Vagina (tissue), 2 donors: ENCODE measurements around the gene CAMSAP1. TPM values are rescaled to one million over a fixed set of nuclear protein-coding genes. Genes with fewer than 3 reads are reported as not detected.

ENCODE experiments used
- DNase-seq, 2 donors: peaks; one replicate each; pipeline ENCODE4 v3.0.0-alpha.2; 2017; ENCODE audit errors: extremely low spot score in 2 of 2
- H3K27ac ChIP-seq: fragments of 200-600 bp; sonication (generic); one replicate; pipeline ENCODE4 v1.5.1; 2019
- H3K27me3 ChIP-seq: fragments of 200-600 bp; sonication (generic); one replicate; pipeline ENCODE4 v1.5.1; 2019
- H3K36me3 ChIP-seq, 2 donors: fragments of 200-600 bp; sonication (generic); one replicate each; pipeline ENCODE4 v1.5.1; 2017 to 2019
- H3K4me1 ChIP-seq: fragments of 200-600 bp; sonication (generic); one replicate; pipeline ENCODE4 v1.5.1; 2019
- H3K4me3 ChIP-seq, 2 donors: fragments of 200-600 bp; sonication (generic); 1 replicate in 1 of 2; 2 replicates in 1 of 2; pipeline ENCODE4 v1.5.1; 2016 to 2019
- H3K9me3 ChIP-seq: fragments of 200-600 bp; sonication (generic); one replicate; pipeline ENCODE4 v1.5.1; 2019
- CTCF ChIP-seq, 3 experiments: fragments of 450-650 bp in 2 of 3; fragments of 200-600 bp in 1 of 3; sonication (generic) in 1 of 3; IDR thresholded peaks; one replicate each; pipeline ENCODE4 v1.5.1; 2017 to 2019; ENCODE audit warnings: antibody characterized with exemption in 3 of 3, mild to moderate bottlenecking in 2 of 3, moderate library complexity in 2 of 3
- POLR2A ChIP-seq, 2 donors: fragments of 450-650 bp; IDR thresholded peaks; one replicate each; pipeline ENCODE4 v1.6.1; 2017; ENCODE audit warnings: antibody characterized with exemption in 2 of 2, mild to moderate bottlenecking in 2 of 2, moderate library complexity in 2 of 2
- POLR2AphosphoS5 ChIP-seq, 2 donors: sonication (generic); formaldehyde crosslinking; IDR thresholded peaks; one replicate each; pipeline ENCODE4 v1.9.0; 2017; ENCODE audit warnings: antibody characterized with exemption in 2 of 2, mild to moderate bottlenecking in 2 of 2, low read depth in 1 of 2; ENCODE audit not compliant: insufficient read depth in 1 of 2
- intact Hi-C: fragments of 100-400 bp; cut with DNase I; formaldehyde crosslinking; loops from one replicate; pipeline ENCODE4 v1.15.1; 2023
- total RNA-seq: library from RNA; depleted of rRNA; stranded (reverse); fragments of >200 nt; gene quantifications from one replicate; pipeline ENCODE4 v1.2.3, GENCODE V29; 2016

The CAMSAP1 gene
- total RNA-seq, 1 donor from 2014 or later: 20.9 TPM

DNA sequence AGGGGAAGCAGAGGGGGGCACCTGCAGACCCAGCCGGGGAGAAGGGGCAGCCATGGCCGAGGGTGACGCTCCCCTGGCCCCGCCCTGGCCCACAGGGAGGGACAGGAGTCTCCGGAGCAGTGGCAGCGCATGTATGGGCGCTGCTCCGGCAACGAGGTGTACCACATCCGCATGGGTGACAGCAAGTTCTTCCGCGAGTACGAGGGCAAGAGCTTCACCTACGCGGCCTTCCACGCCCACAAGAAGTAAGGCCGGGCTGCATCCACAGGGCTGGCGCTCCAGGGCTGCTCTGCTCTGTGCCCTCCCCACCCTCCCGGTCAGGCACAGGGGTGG, 137.2 kb downstream of the CAMSAP1 start:
- DNase-seq: no peak

DNA sequence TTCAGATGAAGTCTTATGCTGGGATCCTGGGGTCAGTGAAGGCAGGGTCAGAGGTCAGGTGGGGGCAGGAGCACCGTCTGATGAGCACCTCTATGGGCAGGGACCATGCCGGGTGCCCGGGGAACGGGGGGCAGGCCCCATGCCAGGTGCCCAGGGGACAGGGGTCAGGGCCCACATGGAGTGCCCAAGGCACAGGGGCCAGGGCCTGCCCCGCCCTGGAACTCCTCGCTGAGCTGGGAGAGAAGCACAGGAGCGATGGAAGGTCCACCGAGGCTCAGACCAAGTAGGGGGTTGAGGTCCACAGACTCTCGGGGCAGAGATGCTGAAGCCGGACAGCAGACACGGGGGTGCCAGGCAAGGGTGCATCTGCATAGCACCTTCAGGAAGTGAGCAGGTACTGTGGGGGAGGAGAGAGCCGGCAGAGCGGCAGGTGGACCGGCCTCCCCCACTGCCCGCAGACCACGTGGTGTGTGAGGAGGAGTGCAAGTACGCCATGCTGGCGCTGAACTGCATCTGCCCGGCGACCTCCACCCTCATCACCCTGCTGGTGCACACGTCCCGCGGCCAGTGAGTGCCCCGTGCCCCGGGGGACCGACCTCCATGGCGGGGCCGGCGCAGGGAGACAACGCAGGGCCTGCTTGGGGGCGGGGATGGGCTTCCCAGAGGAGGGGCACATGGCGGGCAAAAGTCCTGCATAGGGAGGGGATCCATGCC, 137.7 kb downstream of the CAMSAP1 start:
- H3K4me1 ChIP-seq: no peaks in the 10 kb centered on the region
- no peak for DNase-seq
- no peaks in the 10 kb centered on the region for H3K27me3 ChIP-seq
- no peak overlapping the region for H3K27ac ChIP-seq
- intact Hi-C loops: no loop called here
- no peak overlapping the region for H3K4me3 ChIP-seq
- H3K36me3 ChIP-seq: no peaks in the 10 kb centered on the region
- TF ChIP-seq CTCF (IDR thresholded peaks at IDR 0.05) (no peak), POLR2AphosphoS5 (IDR thresholded peaks at IDR 0.05; ENCODE audit: insufficient read depth in 1 of 2, low read depth in 1 of 2) (no peak), POLR2A (IDR thresholded peaks at IDR 0.05) (no peak)
- H3K9me3 ChIP-seq: peaks cover 9% of the 10 kb centered on the region

More for the DNA sequence above, 137.2 kb downstream of the CAMSAP1 start:
- Histone ChIP-seq H3K27ac (no peak overlapping the region), H3K9me3 (peaks cover 9% of the 10 kb centered on the region), H3K4me3 (no peak overlapping the region), H3K4me1 (no peaks in the 10 kb centered on the region), H3K36me3 (no peaks in the 10 kb centered on the region), H3K27me3 (no peaks in the 10 kb centered on the region)
- TF ChIP-seq POLR2A (IDR thresholded peaks at IDR 0.05) (no peak), CTCF (IDR thresholded peaks at IDR 0.05) (no peak), POLR2AphosphoS5 (IDR thresholded peaks at IDR 0.05; ENCODE audit: insufficient read depth in 1 of 2, low read depth in 1 of 2) (no peak)
- intact Hi-C loops: no loop called here

DNA sequence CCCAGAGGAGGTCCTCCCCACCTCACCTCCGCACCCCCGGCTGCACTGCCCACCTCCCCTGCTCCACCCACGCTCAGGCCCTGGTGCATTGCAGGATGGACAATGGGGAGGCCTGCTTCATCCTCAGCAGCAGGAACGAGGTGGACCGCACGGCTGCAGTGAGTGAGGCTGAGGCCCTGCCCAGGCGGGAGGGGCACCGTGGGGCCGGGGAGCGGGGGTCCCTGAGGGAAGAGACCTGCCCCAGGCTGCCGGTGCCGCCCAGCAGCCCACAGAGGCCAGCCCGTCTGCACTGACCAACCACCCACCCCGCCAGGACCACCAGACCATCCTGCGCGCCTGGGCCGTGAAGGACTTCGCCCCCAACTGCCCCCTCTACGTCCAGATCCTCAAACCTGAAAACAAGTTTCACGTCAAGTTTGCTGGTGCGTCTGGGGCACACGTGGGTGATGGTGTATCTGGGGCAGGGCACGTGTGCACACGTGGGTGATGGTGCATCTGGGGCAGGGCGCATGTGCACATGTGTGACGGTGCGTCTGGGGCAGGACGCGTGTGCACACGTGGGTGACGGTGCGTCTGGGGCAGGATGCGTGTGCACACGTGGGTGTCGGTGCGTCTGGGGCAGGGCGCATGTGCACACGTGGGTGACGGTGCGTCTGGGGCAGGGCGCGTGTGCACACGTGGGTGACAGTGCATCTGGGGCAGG, 138.7 kb downstream of the CAMSAP1 start:
- no peaks in the 10 kb centered on the region for H3K27me3 ChIP-seq
- no peak overlapping the region for H3K4me3 ChIP-seq
- H3K9me3 ChIP-seq: peaks cover 9% of the 10 kb centered on the region
- H3K36me3 ChIP-seq: no peaks in the 10 kb centered on the region
- no peak overlapping the region for H3K27ac ChIP-seq
- TF ChIP-seq CTCF (IDR thresholded peaks at IDR 0.05) (no peak), POLR2AphosphoS5 (IDR thresholded peaks at IDR 0.05; ENCODE audit: insufficient read depth in 1 of 2, low read depth in 1 of 2) (no peak), POLR2A (IDR thresholded peaks at IDR 0.05) (no peak)
- intact Hi-C loops: no loop called here
- no peaks in the 10 kb centered on the region for H3K4me1 ChIP-seq
- DNase-seq: no peak

DNA sequence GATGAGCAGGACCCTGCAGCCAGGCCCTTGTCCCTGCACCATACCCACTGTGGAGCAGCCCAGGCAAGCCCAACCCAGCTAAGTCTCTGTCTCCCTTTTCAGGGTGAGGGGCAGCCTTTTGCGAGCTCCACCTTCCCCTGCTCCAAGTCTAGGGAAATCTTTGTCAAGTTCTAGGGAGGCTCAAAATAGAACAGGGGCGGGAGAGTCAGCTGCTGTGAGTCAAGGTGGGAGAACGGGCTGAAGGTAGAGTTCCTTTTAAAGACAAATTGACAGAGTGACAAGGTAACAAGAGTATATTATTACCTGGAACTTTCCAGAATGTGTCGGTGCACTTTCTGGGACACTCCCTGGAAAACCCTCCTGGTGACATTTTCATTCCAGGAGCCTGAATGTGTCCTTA, 140.6 kb downstream of the CAMSAP1 start:
- DNase-seq: no peak
- Histone ChIP-seq H3K4me3 (no peak overlapping the region), H3K27ac (no peak overlapping the region), H3K4me1 (no peaks in the 10 kb centered on the region), H3K27me3 (no peaks in the 10 kb centered on the region), H3K9me3 (peaks cover 9% of the 10 kb centered on the region), H3K36me3 (no peaks in the 10 kb centered on the region)
- TF ChIP-seq CTCF (IDR thresholded peaks at IDR 0.05) (no peak), POLR2AphosphoS5 (IDR thresholded peaks at IDR 0.05; ENCODE audit: insufficient read depth in 1 of 2, low read depth in 1 of 2) (no peak), POLR2A (IDR thresholded peaks at IDR 0.05) (no peak)
- intact Hi-C loops: no loop called here

GRCh38 chr9:135766251-135766650, 141.1 kb downstream of the CAMSAP1 start:
- no peaks in the 10 kb centered on the region for H3K27me3 ChIP-seq
- H3K9me3 ChIP-seq: peaks cover 9% of the 10 kb centered on the region
- H3K27ac ChIP-seq: no peak overlapping the region
- DNase-seq: no peak
- no peaks in the 10 kb centered on the region for H3K4me1 ChIP-seq
- TF ChIP-seq CTCF (IDR thresholded peaks at IDR 0.05) (no peak), POLR2A (IDR thresholded peaks at IDR 0.05) (no peak), POLR2AphosphoS5 (IDR thresholded peaks at IDR 0.05; ENCODE audit: insufficient read depth in 1 of 2, low read depth in 1 of 2) (no peak)
- H3K36me3 ChIP-seq: no peaks in the 10 kb centered on the region
- no peak overlapping the region for H3K4me3 ChIP-seq
- intact Hi-C loops: no loop called here
